Astrocyte (in vitro differentiated cells and primary cell): ENCODE results near the gene LAMA3. TPM values are rescaled to one million over a fixed set of nuclear protein-coding genes. Genes with fewer than 3 reads are reported as not detected.

Source experiments
- DNase-seq: peaks from one replicate; pipeline ENCODE4 v3.0.0-alpha.2; 2010; ENCODE audit warnings: low read depth
- FAIRE-seq: peaks from 2 replicates; lab custom pipeline; 2011; peaks lifted over from hg19 to GRCh38; lab: Jason Lieb, UNC
- H2AFZ ChIP-seq: 2 replicates; pipeline ENCODE4 v1.6.0; 2012; ENCODE audit warnings: low read depth, low read length, inconsistent platforms
- H3K27ac ChIP-seq: 2 replicates; pipeline ENCODE4 v1.5.1; 2011; ENCODE audit warnings: low read depth, low read length, inconsistent platforms
- H3K27me3 ChIP-seq: 2 replicates; pipeline ENCODE4 v1.6.0; 2011; ENCODE audit warnings: low read length, inconsistent platforms; ENCODE audit not compliant: insufficient read depth
- H3K36me3 ChIP-seq: 2 replicates; pipeline ENCODE4 v1.5.1; 2011; ENCODE audit warnings: low read length, inconsistent platforms; ENCODE audit not compliant: insufficient read depth
- H3K4me1 ChIP-seq: 2 replicates; pipeline ENCODE4 v1.5.1; 2011; ENCODE audit warnings: low read length, inconsistent platforms; ENCODE audit not compliant: insufficient read depth
- H3K4me2 ChIP-seq: 2 replicates; pipeline ENCODE4 v1.6.0; 2012; ENCODE audit warnings: low read length, inconsistent platforms
- H3K4me3 ChIP-seq: 2 replicates; pipeline ENCODE4 v1.5.1; 2011; ENCODE audit warnings: low read depth, mild to moderate bottlenecking, low read length, inconsistent platforms; ENCODE audit not compliant: insufficient read depth
- H3K79me2 ChIP-seq: 2 replicates; pipeline ENCODE4 v1.6.0; 2012; ENCODE audit warnings: mild to moderate bottlenecking, low read length, inconsistent platforms; ENCODE audit not compliant: insufficient read depth
- H3K9ac ChIP-seq: 2 replicates; pipeline ENCODE4 v1.6.0; 2012; ENCODE audit warnings: mild to moderate bottlenecking, low read length, inconsistent platforms
- H3K9me3 ChIP-seq: 2 replicates; pipeline ENCODE4 v1.5.1; 2012; ENCODE audit warnings: low read depth, mild to moderate bottlenecking, low read length, inconsistent platforms; ENCODE audit not compliant: insufficient read depth
- H4K20me1 ChIP-seq: 2 replicates; pipeline ENCODE4 v1.6.0; 2012; ENCODE audit warnings: low read length, inconsistent platforms; ENCODE audit not compliant: insufficient read depth
- H3K27ac Mint-ChIP-seq: one replicate; pipeline ENCODE4 v1.8.0; 2021; ENCODE audit warnings: mild to moderate bottlenecking, mixed read lengths; ENCODE audit not compliant: unreplicated experiment
- H3K27me3 Mint-ChIP-seq: one replicate; pipeline ENCODE4 v1.8.0; 2021; ENCODE audit warnings: low read depth, mixed read lengths; ENCODE audit not compliant: unreplicated experiment
- H3K36me3 Mint-ChIP-seq: one replicate; pipeline ENCODE4 v1.8.0; 2021; ENCODE audit warnings: low read depth, mixed read lengths; ENCODE audit not compliant: unreplicated experiment
- H3K4me1 Mint-ChIP-seq: one replicate; pipeline ENCODE4 v1.8.0; 2021; ENCODE audit warnings: low read depth, mixed read lengths; ENCODE audit not compliant: unreplicated experiment
- H3K4me3 Mint-ChIP-seq: one replicate; pipeline ENCODE4 v1.8.0; 2021; ENCODE audit warnings: mild to moderate bottlenecking, moderate library complexity, mixed read lengths; ENCODE audit not compliant: unreplicated experiment
- H3K9me3 Mint-ChIP-seq: one replicate; pipeline ENCODE4 v1.8.0; 2021; ENCODE audit warnings: mild to moderate bottlenecking, mixed read lengths; ENCODE audit not compliant: unreplicated experiment
- EZH2 ChIP-seq: IDR thresholded peaks from 2 replicates; pipeline ENCODE4 v1.6.1; 2012; ENCODE audit warnings: mild to moderate bottlenecking, low read length, inconsistent platforms; ENCODE audit not compliant: insufficient read depth
- total RNA-seq: library from RNA; stranded (reverse); gene quantifications from 2 replicates; pipeline ENCODE4 v1.2.1, GENCODE V29; 2021
- TF ChIP-seq, protein P1 (sequence below): IDR thresholded peaks from 2 replicates; pipeline ENCODE4 v1.5.1; 2011; ENCODE audit warnings: low read depth, mild to moderate bottlenecking, inconsistent platforms, low read length, moderate library complexity; ENCODE audit not compliant: insufficient read depth

LAMA3 gene
- total RNA-seq, 1 donor from 2014 or later = 0.86 TPM

GRCh38 chr18:23763343-23763742 is 74.1 kb downstream of the LAMA3 start:
- TF ChIP-seq, protein P1, sequence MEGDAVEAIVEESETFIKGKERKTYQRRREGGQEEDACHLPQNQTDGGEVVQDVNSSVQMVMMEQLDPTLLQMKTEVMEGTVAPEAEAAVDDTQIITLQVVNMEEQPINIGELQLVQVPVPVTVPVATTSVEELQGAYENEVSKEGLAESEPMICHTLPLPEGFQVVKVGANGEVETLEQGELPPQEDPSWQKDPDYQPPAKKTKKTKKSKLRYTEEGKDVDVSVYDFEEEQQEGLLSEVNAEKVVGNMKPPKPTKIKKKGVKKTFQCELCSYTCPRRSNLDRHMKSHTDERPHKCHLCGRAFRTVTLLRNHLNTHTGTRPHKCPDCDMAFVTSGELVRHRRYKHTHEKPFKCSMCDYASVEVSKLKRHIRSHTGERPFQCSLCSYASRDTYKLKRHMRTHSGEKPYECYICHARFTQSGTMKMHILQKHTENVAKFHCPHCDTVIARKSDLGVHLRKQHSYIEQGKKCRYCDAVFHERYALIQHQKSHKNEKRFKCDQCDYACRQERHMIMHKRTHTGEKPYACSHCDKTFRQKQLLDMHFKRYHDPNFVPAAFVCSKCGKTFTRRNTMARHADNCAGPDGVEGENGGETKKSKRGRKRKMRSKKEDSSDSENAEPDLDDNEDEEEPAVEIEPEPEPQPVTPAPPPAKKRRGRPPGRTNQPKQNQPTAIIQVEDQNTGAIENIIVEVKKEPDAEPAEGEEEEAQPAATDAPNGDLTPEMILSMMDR = no peak
- no peak for TF ChIP-seq EZH2
- Histone ChIP-seq H3K36me3 (no peaks in the 10 kb centered on the region), H3K9me3 (no peaks in the 10 kb centered on the region), H3K79me2 (no peaks in the 10 kb centered on the region), H4K20me1 (no peaks in the 10 kb centered on the region), H3K9ac (no peak overlapping the region), H2AFZ (no peak overlapping the region), H3K27me3 (no peaks in the 10 kb centered on the region), H3K27ac (no peak overlapping the region), H3K4me2 (no peak overlapping the region), H3K4me1 (no peaks in the 10 kb centered on the region), H3K4me3 (no peak overlapping the region)
- Mint-ChIP-seq H3K27ac (no peak overlapping the region), H3K4me1 (no peaks in the 10 kb centered on the region), H3K9me3 (no peaks in the 10 kb centered on the region), H3K4me3 (no peak overlapping the region), H3K36me3 (no peaks in the 10 kb centered on the region), H3K27me3 (no peaks in the 10 kb centered on the region)
- DNase-seq (no peak), FAIRE-seq (no peak)

DNA sequence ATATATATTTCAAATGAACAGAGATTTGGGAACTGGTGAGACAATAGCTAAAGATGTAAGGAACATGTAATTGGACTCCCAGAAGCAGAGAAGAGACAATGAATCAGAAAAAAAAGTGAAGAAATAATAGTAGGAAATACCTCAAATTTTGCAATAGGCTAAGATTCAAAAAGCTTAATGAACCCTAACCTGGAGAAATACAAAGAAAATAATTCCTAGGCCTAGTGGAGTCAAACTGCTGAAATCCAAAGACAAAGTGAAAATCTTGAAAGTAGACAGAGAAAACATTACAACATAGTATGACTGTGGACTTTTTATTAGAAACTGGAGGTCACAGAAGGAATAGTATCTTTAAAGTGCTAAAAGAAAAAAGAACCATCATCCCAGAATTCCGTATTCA is 76.7 kb downstream of the LAMA3 start:
- TF ChIP-seq, protein P1 = no peak
- no peak for TF ChIP-seq EZH2
- H3K4me3 ChIP-seq = no peak overlapping the region
- no peaks in the 10 kb centered on the region for H4K20me1 ChIP-seq
- no peaks in the 10 kb centered on the region for H3K4me1 Mint-ChIP-seq
- H3K9me3 ChIP-seq = peaks cover 3% of the 10 kb centered on the region
- H3K27ac Mint-ChIP-seq = no peak overlapping the region
- H3K79me2 ChIP-seq = no peaks in the 10 kb centered on the region
- H2AFZ ChIP-seq = no peak overlapping the region
- no peaks in the 10 kb centered on the region for H3K36me3 ChIP-seq
- H3K9ac ChIP-seq = no peak overlapping the region
- no peaks in the 10 kb centered on the region for H3K4me1 ChIP-seq
- H3K27me3 Mint-ChIP-seq = no peaks in the 10 kb centered on the region
- no peak for FAIRE-seq
- no peak overlapping the region for H3K4me3 Mint-ChIP-seq
- H3K27ac ChIP-seq = no peak overlapping the region
- no peaks in the 10 kb centered on the region for H3K27me3 ChIP-seq
- DNase-seq = no peak
- no peaks in the 10 kb centered on the region for H3K36me3 Mint-ChIP-seq
- peaks cover 2% of the 10 kb centered on the region for H3K9me3 Mint-ChIP-seq
- H3K4me2 ChIP-seq = no peak overlapping the region

GRCh38 chr18:23772327-23773024 is 83.2 kb downstream of the LAMA3 start:
- FAIRE-seq (no peak), DNase-seq (no peak)
- H3K79me2 ChIP-seq = no peaks in the 10 kb centered on the region
- peaks cover 3% of the 10 kb centered on the region for H3K9me3 ChIP-seq
- TF ChIP-seq, protein P1 = no peak
- TF ChIP-seq EZH2 = no peak
- no peak overlapping the region for H3K9ac ChIP-seq
- H3K4me1 ChIP-seq = no peaks in the 10 kb centered on the region
- no peak overlapping the region for H3K4me2 ChIP-seq
- H4K20me1 ChIP-seq = no peaks in the 10 kb centered on the region
- peaks cover under 1% of the 10 kb centered on the region for H3K36me3 Mint-ChIP-seq
- no peak overlapping the region for H3K4me3 Mint-ChIP-seq
- no peaks in the 10 kb centered on the region for H3K36me3 ChIP-seq
- H3K27me3 ChIP-seq = no peaks in the 10 kb centered on the region
- H3K4me1 Mint-ChIP-seq = peaks cover 17% of the 10 kb centered on the region
- H3K27ac Mint-ChIP-seq = no peak overlapping the region
- H3K4me3 ChIP-seq = no peak overlapping the region
- no peaks in the 10 kb centered on the region for H3K27me3 Mint-ChIP-seq
- H2AFZ ChIP-seq = no peak overlapping the region
- H3K27ac ChIP-seq = no peak overlapping the region
- peaks cover 2% of the 10 kb centered on the region for H3K9me3 Mint-ChIP-seq
